Muscle layer of duodenum (tissue), 2 donors: ENCODE data around the gene RAX.

Source experiments
- H3K27ac ChIP-seq: one replicate; pipeline ENCODE4 v1.7.0; 2013; ENCODE audit warnings: mild to moderate bottlenecking, low read length
- H3K27me3 ChIP-seq: one replicate; pipeline ENCODE4 v1.7.0; 2013; ENCODE audit warnings: low read depth, mild to moderate bottlenecking, control low read depth, low read length
- H3K36me3 ChIP-seq, 2 donors: one replicate each; pipeline ENCODE4 v1.7.0; 2013; ENCODE audit warnings: low read length in 2 of 2, control low read depth in 1 of 2, mild to moderate bottlenecking in 1 of 2; ENCODE audit not compliant: insufficient read depth in 2 of 2, control insufficient read depth in 1 of 2
- H3K4me1 ChIP-seq, 2 donors: one replicate each; pipeline ENCODE4 v1.7.0; 2013; ENCODE audit warnings: low read length in 2 of 2, mild to moderate bottlenecking in 2 of 2, control low read depth in 1 of 2, moderate library complexity in 1 of 2; ENCODE audit not compliant: insufficient read depth in 2 of 2, control insufficient read depth in 1 of 2
- H3K4me3 ChIP-seq, 2 donors: one replicate each; pipeline ENCODE4 v1.7.0; 2013; ENCODE audit warnings: low read length in 2 of 2, low read depth in 1 of 2, mild to moderate bottlenecking in 1 of 2
- H3K9me3 ChIP-seq, 2 donors: one replicate each; pipeline ENCODE4 v1.7.0; 2013; ENCODE audit warnings: low read length in 2 of 2, control low read depth in 1 of 2, mild to moderate bottlenecking in 1 of 2; ENCODE audit not compliant: control insufficient read depth in 1 of 2
- donor health status: healthy.

The RAX gene

DNA sequence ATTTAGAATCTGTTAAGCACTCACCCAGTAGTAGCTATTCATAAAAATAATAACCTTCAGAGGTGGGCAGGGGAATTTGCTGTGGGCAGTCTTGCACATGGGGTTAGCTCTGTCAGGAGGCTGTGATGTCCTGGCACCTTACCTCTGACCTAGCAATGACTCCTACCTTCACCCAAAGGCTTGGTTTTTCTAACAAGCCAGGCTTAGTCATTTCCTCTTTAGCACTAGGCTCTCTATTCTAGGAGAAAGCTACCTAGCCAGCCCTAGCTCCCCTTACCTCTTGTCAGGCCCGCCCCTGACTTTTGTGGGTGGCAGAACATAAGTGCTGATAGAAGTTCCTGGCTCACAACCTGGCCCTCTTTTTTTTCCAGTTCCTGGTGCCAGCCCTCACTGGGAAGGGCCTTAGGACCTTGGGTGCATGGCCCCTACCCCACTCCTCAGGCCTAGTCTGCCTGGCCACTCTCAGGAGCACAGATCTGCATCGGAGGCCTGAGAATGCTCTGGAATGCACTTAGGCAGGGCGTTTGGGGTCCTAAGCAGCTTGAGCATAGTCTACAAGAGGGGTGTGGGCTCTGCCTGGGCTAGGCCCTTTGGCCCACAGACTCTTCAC, 27.5 kb upstream of the RAX start:
- Histone ChIP-seq H3K4me1 (no peaks in the 10 kb centered on the region), H3K9me3 (no peaks in the 10 kb centered on the region), H3K27me3 (no peaks in the 10 kb centered on the region), H3K4me3 (no peak overlapping the region), H3K27ac (no peak overlapping the region), H3K36me3 (no peaks in the 10 kb centered on the region)

DNA sequence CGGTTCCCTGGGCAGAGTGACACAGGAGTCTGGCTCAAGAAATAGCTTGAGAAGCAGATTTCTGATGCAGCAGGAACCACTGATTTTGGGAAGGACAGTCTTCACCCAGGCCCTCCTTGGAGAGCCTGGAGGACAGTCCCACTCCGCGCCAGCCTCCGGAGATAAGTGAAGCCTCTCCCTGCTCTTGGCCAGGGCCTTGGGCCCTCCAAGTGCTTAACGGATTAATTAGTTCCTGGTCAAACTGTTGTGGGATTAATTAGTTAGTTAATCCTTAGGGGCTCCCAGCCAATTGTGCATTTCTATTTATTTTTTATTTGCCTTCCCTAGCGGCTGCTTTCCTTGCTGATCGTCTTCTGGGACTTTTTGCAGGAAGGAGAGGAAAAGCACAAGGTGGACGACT, 25.6 kb upstream of the RAX start:
- H3K4me1 ChIP-seq, result no peaks in the 10 kb centered on the region
- no peaks in the 10 kb centered on the region for H3K27me3 ChIP-seq
- H3K4me3 ChIP-seq, result no peak overlapping the region
- no peaks in the 10 kb centered on the region for H3K9me3 ChIP-seq
- H3K36me3 ChIP-seq, result no peaks in the 10 kb centered on the region
- no peak overlapping the region for H3K27ac ChIP-seq

DNA sequence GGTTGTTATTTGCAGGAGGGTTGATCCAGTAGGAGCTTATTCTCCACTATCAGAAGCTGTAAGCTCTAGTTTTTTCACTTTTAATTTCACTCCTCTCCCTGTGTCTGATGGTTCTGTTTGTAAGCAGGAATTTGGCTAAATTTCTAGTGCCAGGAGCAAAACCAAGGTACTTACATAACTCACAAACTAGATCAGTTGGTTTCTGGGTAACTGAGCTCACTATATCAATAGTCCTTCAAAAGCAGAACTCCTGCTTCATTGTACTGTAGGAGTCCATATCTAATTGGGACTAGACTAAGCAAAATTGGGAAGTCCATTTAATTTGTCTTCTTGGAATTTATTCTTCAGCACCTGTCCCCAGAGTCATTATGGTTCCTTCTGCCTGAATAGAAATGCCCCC, 20.1 kb upstream of the RAX start:
- Histone ChIP-seq H3K4me3 (no peak overlapping the region), H3K36me3 (no peaks in the 10 kb centered on the region), H3K27ac (no peak overlapping the region), H3K9me3 (no peaks in the 10 kb centered on the region), H3K27me3 (no peaks in the 10 kb centered on the region), H3K4me1 (no peaks in the 10 kb centered on the region)

DNA sequence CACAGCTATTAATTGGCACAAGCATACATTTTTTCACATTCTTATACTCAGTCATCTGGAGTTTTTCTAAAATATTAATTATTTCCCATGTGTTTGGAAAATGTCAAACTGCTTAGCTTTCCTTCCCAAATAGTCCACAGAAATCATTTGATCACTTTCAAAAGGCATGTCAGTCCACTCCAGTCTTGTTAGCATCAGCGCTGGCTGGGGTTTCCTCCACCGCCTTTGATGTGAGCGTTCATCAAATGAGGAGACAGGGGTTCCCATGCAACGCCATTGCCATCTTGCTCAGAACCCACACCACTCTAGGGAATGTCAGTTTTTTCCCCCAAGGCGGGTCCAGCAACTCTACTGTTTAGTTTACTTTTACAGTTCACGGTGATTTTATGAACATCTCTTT, 13.1 kb upstream of the RAX start:
- H3K27me3 ChIP-seq, result peaks cover 4% of the 10 kb centered on the region
- no peak overlapping the region for H3K27ac ChIP-seq
- no peaks in the 10 kb centered on the region for H3K9me3 ChIP-seq
- no peak overlapping the region for H3K4me3 ChIP-seq
- no peaks in the 10 kb centered on the region for H3K36me3 ChIP-seq
- no peaks in the 10 kb centered on the region for H3K4me1 ChIP-seq

DNA sequence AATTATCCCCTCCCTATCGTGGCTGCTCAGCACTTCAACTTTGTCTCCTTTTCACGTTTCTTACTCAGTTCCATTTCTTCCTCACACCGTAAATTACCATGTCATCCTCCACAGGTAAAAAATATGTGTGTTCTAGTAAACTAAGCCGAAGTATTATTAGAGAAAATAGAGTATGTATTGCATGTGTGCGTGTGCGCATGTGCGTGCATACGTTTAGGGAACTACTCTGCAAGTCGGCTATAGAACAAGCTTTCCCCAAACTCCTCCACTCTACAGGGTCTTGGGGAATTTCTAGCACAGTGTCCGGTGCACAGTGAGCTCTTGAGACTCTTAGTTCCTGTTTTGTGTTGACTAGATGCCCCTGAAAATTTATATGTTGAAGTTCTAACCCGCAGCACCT, 9.1 kb upstream of the RAX start:
- Histone ChIP-seq H3K27ac (no peak overlapping the region), H3K36me3 (no peaks in the 10 kb centered on the region), H3K9me3 (no peaks in the 10 kb centered on the region), H3K27me3 (peaks cover 4% of the 10 kb centered on the region), H3K4me3 (no peak overlapping the region), H3K4me1 (no peaks in the 10 kb centered on the region)

DNA sequence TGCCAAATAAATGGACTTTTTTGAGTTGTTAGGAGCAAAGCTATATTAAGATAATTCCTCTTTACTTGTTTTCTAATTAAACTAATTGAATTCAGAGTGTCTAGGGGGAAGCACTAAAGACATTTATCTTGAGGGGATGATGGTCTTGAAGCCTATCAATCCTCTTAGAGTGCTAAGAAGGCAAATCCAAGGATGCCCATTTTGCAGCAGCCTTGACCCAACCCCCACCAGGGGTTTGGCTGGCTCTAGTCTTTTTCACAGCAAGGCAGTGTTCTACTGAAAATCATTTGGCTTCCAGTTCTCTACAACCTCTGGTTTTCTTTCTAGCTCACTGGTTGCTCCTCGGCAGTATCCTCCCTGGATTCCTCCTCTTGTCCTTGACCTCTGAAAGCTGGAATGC, 6.5 kb upstream of the RAX start:
- Histone ChIP-seq H3K27me3 (peaks cover 23% of the 10 kb centered on the region), H3K4me3 (no peak overlapping the region), H3K9me3 (no peaks in the 10 kb centered on the region), H3K27ac (no peak overlapping the region), H3K36me3 (no peaks in the 10 kb centered on the region), H3K4me1 (no peaks in the 10 kb centered on the region)

DNA sequence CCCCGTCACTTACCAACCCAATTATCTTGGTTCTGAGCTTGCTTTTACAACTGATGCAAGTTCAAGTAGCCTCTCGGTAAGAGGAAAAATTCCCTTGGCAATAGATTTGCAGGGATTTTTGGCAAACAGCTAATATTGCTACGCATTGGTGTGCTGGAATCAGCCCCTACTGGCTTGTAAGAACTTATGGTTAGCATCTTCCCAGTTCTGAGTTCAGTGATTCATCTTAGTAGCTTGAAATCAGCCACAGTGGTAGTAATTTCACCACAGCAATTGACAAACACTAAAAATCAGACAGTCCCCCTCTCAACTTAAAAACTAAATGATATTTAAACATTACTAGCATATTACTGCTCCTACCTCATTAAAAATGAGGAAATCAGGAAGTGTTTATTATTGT, 5.9 kb upstream of the RAX start:
- Histone ChIP-seq H3K4me1 (no peaks in the 10 kb centered on the region), H3K9me3 (no peaks in the 10 kb centered on the region), H3K27ac (no peak overlapping the region), H3K4me3 (no peak overlapping the region), H3K27me3 (peaks cover 28% of the 10 kb centered on the region), H3K36me3 (no peaks in the 10 kb centered on the region)

DNA sequence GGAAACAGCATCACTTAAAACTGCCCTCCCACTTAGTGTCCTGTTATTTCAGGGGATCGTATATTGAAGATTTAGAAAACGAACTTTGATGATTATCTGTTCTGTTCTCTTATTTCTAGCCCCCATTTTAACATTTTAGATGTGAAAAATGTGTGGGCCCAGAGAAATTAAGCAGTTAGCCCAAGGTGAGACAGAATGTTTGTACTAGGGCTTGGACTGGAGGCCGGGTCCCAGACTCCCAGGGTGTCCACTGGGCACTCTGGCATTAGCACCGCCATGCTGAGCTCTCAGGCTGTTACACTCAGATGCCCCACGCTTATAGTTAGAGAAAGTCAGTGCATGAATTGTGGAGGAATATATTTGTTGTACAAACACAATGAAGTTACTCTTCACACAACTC, 5.5 kb upstream of the RAX start:
- no peak overlapping the region for H3K27ac ChIP-seq
- no peaks in the 10 kb centered on the region for H3K9me3 ChIP-seq
- no peaks in the 10 kb centered on the region for H3K36me3 ChIP-seq
- H3K27me3 ChIP-seq, result peaks cover 32% of the 10 kb centered on the region
- no peak overlapping the region for H3K4me3 ChIP-seq
- H3K4me1 ChIP-seq, result peaks cover 0 to 3% of the 10 kb centered on the region in 2 donors

DNA sequence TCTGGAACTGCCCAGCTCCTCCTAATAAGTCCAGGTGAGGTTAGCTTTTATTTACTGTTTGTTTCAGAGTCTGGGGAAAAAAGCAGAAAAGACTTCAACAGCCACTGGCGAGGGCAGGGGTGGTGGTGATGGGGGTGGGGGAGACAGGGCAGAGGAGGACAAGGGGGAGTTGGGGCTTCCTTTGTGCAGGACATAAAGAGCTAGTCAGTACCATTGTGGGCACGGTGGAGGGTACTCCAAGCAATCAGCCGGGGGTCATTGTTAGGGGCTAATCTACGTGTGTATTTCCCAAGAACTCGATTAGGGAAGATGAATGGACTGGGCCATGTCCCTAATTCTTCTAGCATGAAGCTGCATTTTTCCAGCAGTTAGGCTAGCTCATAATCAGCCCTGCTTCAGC, 2.8 kb upstream of the RAX start:
- no peaks in the 10 kb centered on the region for H3K9me3 ChIP-seq
- no peak overlapping the region for H3K4me3 ChIP-seq
- no peaks in the 10 kb centered on the region for H3K36me3 ChIP-seq
- H3K27ac ChIP-seq, result no peak overlapping the region
- peaks cover 0 to 23% of the 10 kb centered on the region in 2 donors for H3K4me1 ChIP-seq
- H3K27me3 ChIP-seq, result peaks cover 53% of the 10 kb centered on the region

DNA sequence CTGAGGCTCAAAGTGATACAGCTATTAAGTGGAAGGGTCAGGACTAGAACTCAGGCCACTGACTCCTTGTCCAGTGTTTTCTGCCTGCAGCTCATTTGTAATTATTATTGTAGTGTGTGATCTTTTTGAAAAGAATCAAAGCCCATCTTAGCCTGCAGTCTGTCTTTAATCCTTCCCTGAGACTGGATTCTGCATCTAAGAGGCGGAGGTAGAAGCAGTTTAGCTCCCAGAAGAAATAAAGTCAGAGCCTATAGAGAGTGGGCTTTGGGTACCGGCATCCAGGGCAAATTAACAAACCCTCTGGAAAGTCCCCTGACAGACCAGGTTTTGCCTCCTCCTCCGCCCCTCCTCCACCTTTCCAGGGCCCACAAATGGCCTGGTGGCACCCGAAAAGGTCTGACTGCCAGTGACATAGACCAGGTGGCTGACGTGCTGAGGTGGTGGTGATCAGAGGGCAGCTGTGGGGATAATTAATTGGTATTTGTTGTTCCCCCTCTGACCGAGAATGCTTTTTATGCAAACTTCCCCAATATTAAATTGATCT, 2.2 kb upstream of the RAX start:
- Histone ChIP-seq H3K27me3 (peaks cover 59% of the 10 kb centered on the region), H3K4me3 (no peak overlapping the region), H3K27ac (no peak overlapping the region)

DNA sequence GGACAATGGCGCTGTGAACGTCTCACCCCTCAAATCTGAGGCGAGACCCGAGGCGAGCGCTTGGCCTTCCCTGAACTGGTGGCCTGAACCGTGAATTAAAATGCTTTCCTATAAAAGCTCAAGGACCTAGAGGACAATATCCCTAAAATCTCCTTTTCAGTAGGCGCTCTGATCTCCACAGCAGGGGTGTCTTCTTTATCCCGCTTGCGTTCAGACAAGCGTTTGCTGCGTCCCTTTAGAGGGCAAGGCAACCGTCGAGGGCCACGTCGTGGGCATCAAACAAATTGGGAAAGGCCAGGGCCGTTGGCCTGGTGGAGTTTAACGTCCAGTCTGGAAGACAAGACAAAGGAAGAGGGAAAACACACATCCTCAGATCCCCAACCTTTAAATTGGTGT, 1.3 kb upstream of the RAX start:
- Histone ChIP-seq H3K9me3 (no peaks in the 10 kb centered on the region), H3K36me3 (no peaks in the 10 kb centered on the region), H3K4me1 (peaks cover 0 to 25% of the 10 kb centered on the region in 2 donors), H3K27me3 (peaks cover 67% of the 10 kb centered on the region), H3K4me3 (no peak overlapping the region), H3K27ac (no peak overlapping the region)

More for the DNA sequence above, 2.2 kb upstream of the RAX start:
- Histone ChIP-seq H3K36me3 (no peaks in the 10 kb centered on the region), H3K4me1 (peaks cover 0 to 23% of the 10 kb centered on the region in 2 donors), H3K9me3 (no peaks in the 10 kb centered on the region)
